Non-pigmented ciliary epithelial cell (primary cell): Measurements from ENCODE around the gene SCAF8.
"Not testable (repeated sequence)": the region's sequence is repeated elsewhere in the genome, so short reads cannot be mapped to it uniquely, and the experiment has no call there.

Experiments used
- DNase-seq: peaks from one replicate; pipeline ENCODE4 v3.0.0-alpha.2; 2010; ENCODE audit warnings: low read depth

SCAF8 gene

DNA sequence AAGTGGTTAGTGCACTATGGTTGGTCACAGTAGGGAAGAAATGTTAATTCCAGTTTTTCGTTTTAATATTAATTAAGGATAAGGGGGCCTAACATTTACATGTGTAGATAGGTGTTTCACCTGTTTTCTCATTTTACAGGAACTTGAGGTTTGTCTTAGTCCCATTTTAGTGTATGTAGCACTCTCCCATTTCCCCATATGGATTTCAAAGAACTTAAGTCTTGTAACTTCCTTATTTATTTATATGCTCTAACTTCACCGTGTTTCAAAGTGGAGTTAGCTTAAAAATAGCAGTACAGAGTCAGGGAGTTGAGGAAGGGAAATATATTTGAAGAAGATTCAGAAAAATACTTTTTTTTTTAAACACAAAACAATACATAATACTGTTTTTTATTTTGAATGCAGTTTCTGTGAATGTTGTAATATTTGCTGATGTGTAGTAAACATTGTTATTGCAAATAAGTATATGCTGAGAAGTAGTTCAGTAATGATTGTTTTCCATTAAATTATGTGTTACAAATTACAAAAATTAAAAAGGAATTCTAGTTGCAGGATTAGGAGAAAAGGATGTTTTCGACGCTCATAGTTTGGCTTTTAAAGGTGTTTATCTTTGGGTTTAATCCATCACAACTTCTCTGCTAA, 3.5 kb downstream of the SCAF8 start:
- DNase-seq: no peak

DNA sequence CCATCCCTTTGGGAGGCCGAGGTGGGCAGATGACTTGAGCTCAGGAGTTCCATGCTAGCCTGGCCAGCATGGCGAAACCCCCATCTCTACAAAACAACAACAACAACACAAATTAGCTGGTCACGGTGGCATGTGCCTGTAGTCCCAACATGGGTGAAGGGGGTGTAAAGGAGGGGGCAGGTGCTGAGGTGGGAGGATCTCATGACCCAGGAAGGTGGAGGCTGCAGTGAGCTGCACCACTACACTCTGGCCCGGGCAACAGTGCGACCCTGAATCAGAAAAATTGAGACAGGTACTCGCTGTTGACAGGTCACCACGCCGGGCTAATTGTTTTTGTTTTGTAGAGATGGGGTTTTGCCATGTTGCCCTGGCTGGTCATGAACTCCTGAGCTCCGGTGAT, 4.2 kb downstream of the SCAF8 start:
- no peak for DNase-seq

- DNase-seq: no peak
Observed at GRCh38 chr6:154738551-154738961, 5.3 kb downstream of the SCAF8 start.

DNA sequence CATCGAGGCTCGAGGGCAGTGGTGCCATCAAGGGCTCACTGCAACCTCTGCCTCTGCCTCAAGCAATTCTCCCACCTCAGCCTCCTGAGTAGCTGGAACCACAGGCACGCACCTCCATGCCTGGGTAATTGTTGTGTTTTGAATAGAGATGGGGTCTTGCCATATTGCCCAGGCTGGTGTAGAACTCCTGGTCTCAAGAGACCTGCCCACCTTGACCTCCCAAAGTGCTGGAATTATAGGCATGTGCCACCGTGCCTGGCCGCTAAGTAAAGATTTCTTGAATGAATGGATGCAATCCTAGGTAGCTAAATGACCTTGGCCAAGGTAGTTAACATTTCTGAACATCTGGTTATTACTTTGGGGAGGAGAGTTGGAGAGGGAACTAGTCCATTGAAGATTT, 7.4 kb downstream of the SCAF8 start:
- DNase-seq: no peak

DNA sequence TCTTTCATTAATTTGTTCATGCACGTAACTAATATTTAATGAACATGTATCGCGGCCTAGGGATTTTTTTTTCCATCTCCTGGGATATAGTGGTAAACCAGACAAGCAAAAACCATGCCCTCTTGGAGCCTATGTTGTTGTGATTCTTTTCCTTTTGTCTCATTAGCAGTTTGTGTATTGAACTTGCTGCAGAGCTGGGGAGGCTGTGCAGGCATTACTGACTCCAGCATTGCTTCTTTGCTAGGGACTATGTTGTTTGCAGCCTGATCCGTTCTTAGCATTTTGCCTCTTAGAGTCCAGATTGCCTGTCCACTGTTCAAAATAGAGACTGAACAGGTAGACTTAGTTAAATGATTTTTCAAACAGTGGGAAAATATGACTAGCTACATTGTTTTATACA, 9.7 kb downstream of the SCAF8 start:
- DNase-seq: no peak

GRCh38 chr6:154744029-154744745, 11.0 kb downstream of the SCAF8 start:
- DNase-seq: not testable (repeated sequence)

DNA sequence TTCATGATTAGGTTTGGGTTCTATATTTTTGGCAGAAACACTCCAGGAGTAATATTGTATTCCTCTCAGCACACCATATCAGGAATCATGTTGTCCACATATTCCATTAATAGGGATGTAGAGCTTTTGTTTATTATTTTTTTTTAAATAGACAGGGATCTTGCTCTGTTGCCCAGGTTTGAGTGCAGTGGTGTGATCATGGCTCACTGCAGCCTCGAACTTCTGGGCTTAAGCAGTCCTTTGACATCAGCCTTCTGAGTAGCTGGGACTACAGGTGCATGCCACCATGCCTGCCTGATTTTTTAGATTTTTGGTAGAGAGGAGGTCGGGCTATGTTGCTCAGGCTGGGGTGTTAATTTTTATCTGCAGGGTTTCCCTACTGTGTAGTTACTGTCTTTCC, 12.0 kb downstream of the SCAF8 start:
- DNase-seq: no peak

- no peak for DNase-seq
Observed at GRCh38 chr6:154749341-154749740, 16.1 kb downstream of the SCAF8 start.

GRCh38 chr6:154751011-154751800, 18.0 kb downstream of the SCAF8 start:
- DNase-seq: no peak

DNA sequence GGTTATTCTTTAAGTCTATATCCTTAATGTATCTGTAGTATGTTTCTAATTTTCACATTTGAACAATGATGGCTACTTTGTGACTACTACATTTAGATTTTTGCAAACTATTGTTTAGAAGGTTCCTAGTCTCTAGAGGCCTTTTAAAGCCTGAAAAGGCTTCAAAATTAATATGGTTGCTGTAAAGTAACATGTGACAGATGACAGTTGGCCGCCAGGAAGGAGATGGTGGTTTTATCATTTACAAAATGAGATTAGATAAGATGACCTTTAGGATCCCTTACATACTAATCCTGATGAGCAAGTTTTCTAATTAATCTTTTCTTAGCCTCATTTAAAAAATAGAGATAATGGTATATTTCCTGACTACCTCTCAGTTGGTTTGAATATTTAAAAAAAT, 18.8 kb downstream of the SCAF8 start:
- no peak for DNase-seq

DNA sequence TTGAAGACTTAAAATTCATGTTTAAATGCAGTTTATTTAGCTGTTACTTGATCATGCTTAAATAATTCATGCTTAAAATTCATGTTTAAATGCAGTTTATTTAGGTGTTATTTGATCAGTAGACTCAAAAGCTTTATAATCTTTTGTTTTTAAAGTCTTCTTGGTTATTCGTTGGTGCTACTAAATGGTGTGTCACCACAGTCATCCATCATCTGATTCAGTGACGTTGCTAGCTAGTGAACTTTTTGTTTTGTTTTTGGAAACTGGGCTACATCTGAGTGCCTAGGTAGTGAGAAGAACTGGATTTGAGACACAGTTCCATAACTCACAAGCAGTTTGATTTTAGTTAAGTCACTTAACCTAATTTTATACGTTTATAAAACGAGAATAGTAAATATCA, 20.9 kb downstream of the SCAF8 start:
- DNase-seq: no peak

- no peak for DNase-seq
Observed at GRCh38 chr6:154757352-154758050, 24.3 kb downstream of the SCAF8 start.

DNA sequence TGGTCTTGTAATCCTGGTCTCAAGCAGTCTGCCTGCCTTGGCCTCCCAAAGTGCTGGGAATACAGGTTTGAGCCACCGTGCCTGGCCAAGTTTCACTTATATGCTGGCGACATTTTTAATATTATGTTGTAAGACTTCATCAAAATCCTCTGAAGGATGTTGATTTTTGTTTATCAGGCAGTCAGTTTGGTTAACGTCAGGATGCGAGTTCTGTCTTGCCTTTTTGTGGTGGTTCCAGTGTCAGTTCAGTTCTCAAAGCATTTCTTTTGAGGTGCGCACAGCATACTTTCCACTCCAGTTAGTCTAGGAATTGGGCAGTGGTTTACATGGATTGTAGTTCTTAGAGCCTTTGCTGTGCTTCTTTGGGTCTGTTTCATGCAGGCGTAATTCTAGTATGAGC, 24.9 kb downstream of the SCAF8 start:
- no peak for DNase-seq

- no peak for DNase-seq
Observed at GRCh38 chr6:154763650-154764049, 30.4 kb downstream of the SCAF8 start.

GRCh38 chr6:154765273-154765672, 32.1 kb downstream of the SCAF8 start:
- no peak for DNase-seq

DNA sequence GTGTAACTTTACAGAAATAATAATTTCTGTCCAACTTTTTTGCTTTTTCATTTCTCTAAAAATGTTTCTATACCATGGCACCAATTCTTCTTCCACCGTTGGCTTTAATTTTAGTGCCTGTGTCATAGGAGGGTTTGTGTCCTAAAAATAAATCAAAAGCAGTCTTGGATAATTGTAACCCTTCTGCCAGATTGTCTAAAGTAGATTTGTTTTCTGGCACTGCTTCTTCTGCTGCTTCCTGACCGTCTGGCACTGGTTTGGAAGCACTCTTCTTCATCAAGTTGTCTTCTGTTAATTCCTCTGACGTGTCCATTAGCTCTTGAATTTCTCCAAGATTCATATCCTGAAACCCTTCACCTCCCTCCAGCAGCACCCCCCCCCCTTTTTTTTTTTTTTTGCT, 33.1 kb downstream of the SCAF8 start:
- no peak for DNase-seq

DNA sequence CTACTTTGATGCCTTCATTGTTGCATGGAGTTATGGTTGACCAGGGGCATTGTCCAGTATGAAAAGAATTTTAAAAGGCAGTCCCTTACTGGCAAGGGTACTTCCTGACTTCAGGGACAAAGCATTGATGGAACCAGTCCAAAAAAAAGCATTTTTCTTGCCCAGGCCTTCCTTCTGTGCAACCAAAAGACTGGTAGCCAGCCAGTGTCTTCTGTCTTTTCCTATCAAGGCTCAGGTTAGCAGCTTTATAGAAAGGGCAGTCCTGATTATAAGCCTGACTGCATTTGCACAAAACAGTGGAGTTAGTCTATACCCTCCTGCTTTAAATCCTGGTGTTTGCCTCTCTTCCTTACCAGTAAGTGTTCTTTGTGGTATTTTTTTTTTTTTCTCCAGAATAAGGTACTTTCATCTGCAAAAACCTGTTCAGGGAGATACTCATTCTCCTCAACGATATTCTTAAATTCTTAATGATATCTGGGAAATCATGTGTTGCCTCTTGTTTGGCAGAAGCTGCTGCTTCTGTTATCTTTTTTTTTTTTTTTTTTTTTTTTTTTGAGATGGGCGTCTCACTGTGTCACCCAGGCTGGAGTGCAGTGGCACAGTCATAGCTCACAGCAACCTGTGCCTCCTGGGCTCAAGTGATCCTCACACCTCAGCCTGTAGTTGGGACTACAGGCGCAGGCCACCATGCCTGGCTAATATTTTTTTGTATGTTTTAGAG, 33.9 kb downstream of the SCAF8 start:
- DNase-seq: no peak

DNA sequence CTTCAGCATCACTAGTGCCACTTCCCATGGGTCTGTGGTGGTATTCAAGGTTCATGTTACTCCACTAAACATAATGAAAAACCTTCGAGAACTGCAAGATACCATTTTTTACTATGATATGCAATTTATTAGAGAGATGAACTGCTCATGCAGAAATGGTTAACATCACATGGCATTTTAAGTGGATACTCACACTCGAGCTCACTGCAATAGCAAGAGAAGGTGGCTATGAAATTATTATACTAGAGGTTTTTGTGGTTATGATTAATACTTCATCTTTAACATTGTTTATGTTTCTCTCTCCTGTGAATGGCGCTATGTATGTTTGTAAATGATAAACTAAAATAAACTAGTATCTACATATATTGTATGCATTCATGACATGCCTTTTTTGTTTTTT, 35.1 kb downstream of the SCAF8 start:
- DNase-seq: no peak

DNA sequence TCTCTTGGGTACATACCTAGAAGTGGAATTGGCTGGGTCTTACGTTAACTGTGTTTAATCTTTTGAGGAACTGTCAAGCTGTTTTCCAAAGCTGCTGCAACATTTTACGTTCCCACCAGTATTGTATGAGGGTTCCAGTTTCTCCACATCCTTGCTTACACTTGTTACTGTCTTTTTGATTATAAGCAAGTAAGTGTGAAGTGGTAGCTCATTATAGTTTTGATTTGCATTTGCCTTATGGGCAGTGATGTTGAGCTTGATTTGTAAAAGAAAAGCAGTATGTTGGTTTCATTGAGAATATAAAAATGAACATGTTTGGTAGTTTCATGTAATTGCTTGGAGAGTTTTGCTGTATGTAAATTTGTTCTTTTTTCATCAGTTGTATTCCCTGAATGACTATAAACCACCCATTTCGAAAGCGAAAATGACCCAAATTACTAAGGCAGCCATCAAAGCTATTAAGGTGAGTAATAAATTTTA, 40.4 kb downstream of the SCAF8 start:
- DNase-seq: no peak

- not testable (repeated sequence) for DNase-seq
Observed at GRCh38 chr6:154779157-154779556, 45.9 kb downstream of the SCAF8 start.

- DNase-seq: no peak
Observed at GRCh38 chr6:154782193-154782592, 49.0 kb downstream of the SCAF8 start.

DNA sequence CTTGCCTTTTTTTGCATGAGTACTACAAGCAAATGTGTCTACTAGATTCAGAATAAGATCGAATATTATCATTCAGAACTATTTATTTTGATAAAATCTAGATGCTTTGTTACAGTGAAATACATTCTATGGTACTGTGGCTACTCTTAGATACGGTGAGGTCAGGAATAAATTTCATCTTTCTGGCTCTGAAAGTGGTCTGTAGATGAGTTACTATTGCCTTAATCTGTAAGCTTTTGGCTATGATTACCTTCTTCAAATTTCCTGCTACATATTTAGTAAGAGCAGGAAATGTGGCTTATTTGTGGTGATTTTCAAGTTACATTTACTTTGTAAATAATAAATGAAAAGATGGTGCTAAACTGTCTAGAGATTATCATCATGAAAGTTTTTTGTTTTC, 50.0 kb downstream of the SCAF8 start:
- no peak for DNase-seq
